ENCODE data around the gene NAALADL1.

The NAALADL1 gene

DNA sequence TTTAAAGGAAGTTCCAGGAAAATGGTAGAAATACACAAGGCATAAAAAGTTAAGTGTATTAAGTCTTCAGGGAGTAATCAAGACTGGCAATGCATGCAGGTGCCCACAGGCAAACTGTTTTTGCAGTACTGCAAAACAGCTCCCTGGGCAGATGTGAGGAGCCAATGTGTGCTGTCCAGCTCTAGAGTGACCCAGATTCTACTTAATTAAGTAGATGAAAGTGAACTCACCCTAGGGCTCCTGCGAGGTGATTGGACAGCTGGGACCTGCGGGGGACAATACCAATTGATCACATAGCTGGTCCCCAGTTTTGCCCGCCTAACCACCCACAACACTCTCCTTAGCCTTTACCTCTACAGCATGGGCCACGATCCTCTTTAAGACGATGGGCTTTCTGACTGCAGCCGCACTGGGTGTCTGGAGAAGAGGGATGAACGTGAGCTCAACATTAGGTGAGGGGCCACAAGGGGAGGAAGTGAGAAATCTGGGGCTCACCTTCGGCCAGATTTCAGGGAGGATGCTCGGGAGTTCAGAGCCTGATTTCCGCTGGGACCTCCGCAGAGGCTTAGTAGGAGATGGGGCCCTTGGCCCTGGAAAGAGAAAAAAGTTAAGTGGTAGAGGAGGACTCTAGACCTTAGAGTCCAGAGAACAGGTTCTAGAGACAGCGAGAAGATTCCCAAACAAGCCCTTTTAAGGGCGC is 24.9 kb upstream of the NAALADL1 start:
- no peak for DNase-seq (ENCODE audit: low read depth)

DNA sequence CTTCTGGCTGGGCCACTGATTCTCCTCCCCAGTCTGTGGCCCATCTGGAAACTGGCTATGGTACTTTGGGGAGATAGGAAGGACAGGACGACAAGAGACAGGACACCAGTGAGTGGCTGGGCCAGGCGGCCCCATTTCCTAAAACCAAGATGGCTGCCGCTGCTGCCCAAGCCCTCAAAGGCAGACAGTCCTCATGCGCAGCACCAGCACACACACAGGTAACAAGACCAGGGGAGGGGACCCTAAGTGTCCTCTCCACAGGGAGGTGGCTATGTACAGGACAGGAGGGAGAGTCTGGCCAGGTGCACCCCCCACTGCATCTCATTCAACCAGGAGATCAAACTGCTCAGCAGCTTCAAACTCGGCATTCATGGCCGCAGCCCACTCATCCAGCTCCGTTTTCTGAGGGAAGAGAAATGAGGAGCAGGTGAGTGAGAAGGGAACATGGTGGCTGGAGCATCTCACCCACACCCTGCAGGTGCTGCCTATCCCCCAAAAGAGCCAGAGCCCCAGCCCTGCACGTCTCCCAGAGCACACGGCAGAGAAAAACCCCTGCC is 20.5 kb upstream of the NAALADL1 start:
- no peak for DNase-seq (ENCODE audit: low read depth)

- peak; percentile 68 for DNase-seq (ENCODE audit: low read depth)
Observed at GRCh38 chr11:65078151-65078550, 19.8 kb upstream of the NAALADL1 start.

- no peak for DNase-seq (ENCODE audit: low read depth)
Observed at GRCh38 chr11:65077451-65077850, 19.1 kb upstream of the NAALADL1 start.

GRCh38 chr11:65072631-65072966 is 14.2 kb upstream of the NAALADL1 start:
- no peak for DNase-seq (ENCODE audit: low read depth)

- no peak for DNase-seq (ENCODE audit: low read depth)
Observed at GRCh38 chr11:65071907-65072630, 13.7 kb upstream of the NAALADL1 start.

DNA sequence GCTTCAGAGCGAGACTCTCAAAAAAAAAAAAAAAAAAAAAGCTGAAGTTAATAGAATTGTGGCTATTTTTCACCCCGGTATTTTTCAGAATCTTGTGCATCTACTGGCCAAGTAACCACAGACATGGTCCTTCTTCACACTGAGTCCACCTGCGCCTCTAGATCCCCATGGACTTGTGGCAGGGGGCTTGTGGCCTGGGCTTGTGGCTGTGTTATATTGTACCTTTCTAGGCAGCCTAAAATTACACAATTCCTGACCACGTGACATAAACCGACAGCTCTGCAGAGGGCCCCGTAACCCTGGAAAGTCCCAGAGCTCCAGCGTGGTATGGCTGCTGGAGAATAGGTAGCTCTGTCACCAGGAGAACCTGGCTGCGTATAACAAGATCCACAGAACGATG is 10.9 kb upstream of the NAALADL1 start:
- no peak for DNase-seq (ENCODE audit: low read depth)

- DNase-seq (ENCODE audit: low read depth): no peak
Observed at GRCh38 chr11:65067446-65067845, 9.1 kb upstream of the NAALADL1 start.

DNA sequence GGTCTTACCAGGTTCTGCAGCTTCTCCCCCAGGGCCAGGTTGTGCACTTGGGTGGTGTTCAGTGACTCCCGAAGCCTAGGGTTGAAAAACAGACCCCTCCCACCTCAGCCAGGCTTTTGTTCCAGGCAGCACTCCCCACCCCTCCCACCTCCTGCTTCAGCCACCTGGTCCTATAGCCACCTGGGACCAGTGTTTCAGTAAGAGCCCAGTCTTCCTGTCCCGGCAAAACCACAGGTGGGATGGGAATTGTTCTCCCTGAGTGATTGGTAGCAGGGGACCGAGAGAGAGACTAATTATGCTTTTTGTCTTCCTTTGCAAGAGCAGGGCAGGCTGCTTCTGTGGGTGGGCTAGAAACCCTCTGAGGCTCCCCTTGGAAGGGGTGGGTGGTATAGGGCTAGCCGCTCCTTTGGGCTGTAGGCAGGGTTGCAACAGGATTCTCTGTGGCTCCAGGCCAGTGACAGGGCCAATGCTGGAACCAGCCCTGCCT is 8.5 kb upstream of the NAALADL1 start:
- no peak for DNase-seq (ENCODE audit: low read depth)

GRCh38 chr11:65066315-65066714 is 8.0 kb upstream of the NAALADL1 start:
- DNase-seq (ENCODE audit: low read depth): no peak

- no peak for DNase-seq (ENCODE audit: low read depth)
Observed at GRCh38 chr11:65065851-65066250, 7.5 kb upstream of the NAALADL1 start.

- DNase-seq (ENCODE audit: low read depth): no peak
Observed at GRCh38 chr11:65064847-65065240, 6.5 kb upstream of the NAALADL1 start.

GRCh38 chr11:65063532-65063931 is 5.2 kb upstream of the NAALADL1 start:
- no peak for DNase-seq (ENCODE audit: low read depth)

- no peak for DNase-seq (ENCODE audit: low read depth)
Observed at GRCh38 chr11:65060913-65061408, 2.6 kb upstream of the NAALADL1 start.

GRCh38 chr11:65059959-65060824 is 1.8 kb upstream of the NAALADL1 start:
- DNase-seq (ENCODE audit: low read depth): no peak

- DNase-seq (ENCODE audit: low read depth): no peak
Observed at GRCh38 chr11:65059523-65059922, 1.2 kb upstream of the NAALADL1 start.

DNA sequence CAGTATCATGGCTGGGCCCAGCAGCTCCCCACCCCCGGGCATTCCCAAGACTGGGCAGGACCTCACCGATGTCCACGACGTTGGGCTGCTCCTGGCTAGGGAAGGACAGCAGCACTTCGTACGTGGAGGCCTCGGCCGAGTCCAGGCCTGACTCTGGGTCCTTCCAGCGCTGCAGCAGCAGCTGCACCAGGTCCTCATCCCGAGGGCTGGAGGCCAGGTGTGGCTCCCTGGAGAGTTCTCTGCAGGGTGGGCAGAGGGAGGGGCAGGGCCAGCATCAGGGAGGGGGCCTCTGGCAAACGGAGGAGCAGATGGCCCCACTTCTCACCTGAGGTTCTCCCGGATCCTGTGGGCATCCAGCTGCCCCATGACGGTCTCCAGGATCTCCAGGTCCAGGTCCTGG is 341 bp downstream of the NAALADL1 start:
- DNase-seq (ENCODE audit: low read depth): no peak

GRCh38 chr11:65057526-65057925 is 827 bp downstream of the NAALADL1 start:
- DNase-seq (ENCODE audit: low read depth): no peak

GRCh38 chr11:65056999-65057398 is 1.4 kb downstream of the NAALADL1 start:
- DNase-seq (ENCODE audit: low read depth): no peak

GRCh38 chr11:65055538-65055937 is 2.8 kb downstream of the NAALADL1 start:
- no peak for DNase-seq (ENCODE audit: low read depth)

DNA sequence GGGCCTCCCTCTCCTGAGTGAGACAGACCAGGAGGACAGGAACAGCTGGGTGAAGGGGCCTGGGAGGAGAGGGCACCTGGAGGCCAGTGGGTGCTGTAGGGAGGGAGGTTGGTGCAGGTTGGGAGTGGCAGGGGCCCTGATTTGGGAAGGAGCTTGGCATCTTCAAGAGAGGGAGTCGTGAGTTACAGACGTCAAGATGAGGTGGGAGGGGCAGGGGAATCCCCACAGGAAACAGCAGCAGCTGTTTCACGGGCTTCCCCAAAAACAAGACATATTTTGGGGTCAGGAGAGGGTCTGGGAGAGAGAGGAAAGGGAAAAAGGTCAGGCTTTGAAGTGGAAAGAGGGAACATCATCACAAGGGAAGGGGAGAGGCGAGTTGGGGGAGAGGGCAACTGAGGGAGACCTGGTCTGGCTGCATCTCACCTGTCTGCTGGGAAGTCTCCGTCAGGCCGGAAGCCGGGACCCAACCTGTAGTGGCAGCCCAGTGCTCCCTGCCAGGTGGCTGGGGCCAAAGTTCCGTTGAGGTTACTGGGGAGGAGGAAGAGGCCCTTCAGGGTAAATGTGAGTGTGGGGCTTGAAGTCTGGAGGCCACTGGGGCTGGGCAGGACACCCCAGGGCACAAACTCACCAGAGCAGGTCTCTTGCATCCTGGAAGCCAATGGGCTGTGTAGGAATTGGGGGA is 4.4 kb downstream of the NAALADL1 start:
- DNase-seq (ENCODE audit: low read depth): no peak

GRCh38 chr11:65051398-65051858 is 6.9 kb downstream of the NAALADL1 start:
- DNase-seq (ENCODE audit: low read depth): no peak
